ENCODE results near the gene SPDYE8.
"Not testable (repeated sequence)": the region's sequence is repeated elsewhere in the genome, so short reads cannot be mapped to it uniquely, and the experiment has no call there.

- not testable (repeated sequence) for TF ChIP-seq CTCF, POLR2A, POLR2AphosphoS5 (IDR thresholded peaks at IDR 0.05)
These were observed 31.6 kb downstream of the SPDYE8 start for GRCh38 chr7:72997887-72998468.
